Stimulated activated CD8-positive, alpha-beta memory T cell treated with anti-CD3 and anti-CD28 coated beads, Interleukin-15, amount 100 ng/mL, for 24 hours (primary cell): ENCODE results near the gene KIF21A.
"Not testable (repeated sequence)": the region's sequence is repeated elsewhere in the genome, so short reads cannot be mapped to it uniquely, and the experiment has no call there.

Experiments used
- DNase-seq: peaks from one replicate; pipeline ENCODE4 v3.0.0-alpha.2; 2020; ENCODE audit warnings: low read depth

Gene KIF21A

GRCh38 chr12:39443081-39443928, at the start of gene KIF21A:
TSS of gene KIF21A (minus strand) at chr12:39443120. CDS start at chr12:39442970, 150 bp downstream.
- DNase-seq: peak; percentile 62

- no peak for DNase-seq
These were observed 47.8 kb upstream of the KIF21A start for GRCh38 chr12:39490500-39491282.

GRCh38 chr12:39483597-39483996, 40.7 kb upstream of the KIF21A start:
- DNase-seq: no peak

- no peak for DNase-seq
These were observed 40.1 kb upstream of the KIF21A start for GRCh38 chr12:39483042-39483441.

- no peak for DNase-seq
These were observed 34.0 kb upstream of the KIF21A start for GRCh38 chr12:39476894-39477293.

GRCh38 chr12:39476121-39476520, 33.2 kb upstream of the KIF21A start:
- no peak for DNase-seq

GRCh38 chr12:39475136-39475535, 32.2 kb upstream of the KIF21A start:
- DNase-seq: not testable (repeated sequence)

- no peak for DNase-seq
These were observed 24.5 kb upstream of the KIF21A start for GRCh38 chr12:39467432-39467870.

- DNase-seq: no peak
These were observed 22.2 kb upstream of the KIF21A start for GRCh38 chr12:39464976-39465695.

GRCh38 chr12:39461059-39461458, 18.1 kb upstream of the KIF21A start:
- DNase-seq: no peak

- DNase-seq: no peak
These were observed 16.1 kb upstream of the KIF21A start for GRCh38 chr12:39459027-39459434.

- DNase-seq: no peak
These were observed 9.1 kb upstream of the KIF21A start for GRCh38 chr12:39451977-39452376.

GRCh38 chr12:39448038-39448437, 5.1 kb upstream of the KIF21A start:
- DNase-seq: no peak

GRCh38 chr12:39443929-39444209, 949 bp upstream of the KIF21A start:
- no peak for DNase-seq

GRCh38 chr12:39442831-39443080, 164 bp downstream of the KIF21A start:
- no peak for DNase-seq

GRCh38 chr12:39441963-39442830, 723 bp downstream of the KIF21A start:
- peak; percentile 17 for DNase-seq

- no peak for DNase-seq
These were observed 1.5 kb downstream of the KIF21A start for GRCh38 chr12:39441189-39441962.

- DNase-seq: no peak
These were observed 2.1 kb downstream of the KIF21A start for GRCh38 chr12:39440781-39441180.

- DNase-seq: no peak
These were observed 2.8 kb downstream of the KIF21A start for GRCh38 chr12:39440101-39440500.

GRCh38 chr12:39435531-39435930, 7.4 kb downstream of the KIF21A start:
- DNase-seq: no peak

- no peak for DNase-seq
These were observed 11.1 kb downstream of the KIF21A start for GRCh38 chr12:39431797-39432196.
